Measurements from ENCODE around the gene OPRD1. TPM values are rescaled to one million over a fixed set of nuclear protein-coding genes. Genes with fewer than 3 reads are reported as not detected.

OPRD1 gene
- total and polyA plus RNA-seq, 2 donors (not counting 1 experiment from before 2014, with no cell fraction given) = not detected

GRCh38 chr1:28833381-28833780 lies 21.4 kb downstream of the OPRD1 start:
- H3K4me3 Mint-ChIP-seq = no peak overlapping the region
- no peaks in the 10 kb centered on the region for H3K4me1 Mint-ChIP-seq
- H2AFZ ChIP-seq (ENCODE audit: insufficient read depth, low read depth, low read length, poor library complexity, severe bottlenecking) = no peak overlapping the region
- intact Hi-C loops (cut with micrococcal nuclease) = no loop called here
- no peak overlapping the region for H3K27ac Mint-ChIP-seq
- peaks cover 0 to 3% (median 0%) of the 10 kb centered on the region in 4 experiments for H3K27me3 ChIP-seq (replicated peaks in 1 of 4; ENCODE audit: control extremely low read depth in 1 of 4, control insufficient read depth in 3 of 4, insufficient read depth in 4 of 4, low read length in 3 of 4)
- H3K4me1 ChIP-seq (ENCODE audit: control insufficient read depth in 2 of 2, insufficient read depth in 2 of 2, low read length in 2 of 2) = no peaks in the 10 kb centered on the region
- no peaks in the 10 kb centered on the region for H3K36me3 ChIP-seq (replicated peaks in 1 of 2; ENCODE audit: control extremely low read depth in 1 of 2, control insufficient read depth in 1 of 2, extremely low read depth in 1 of 2, insufficient read depth in 2 of 2, low read length in 1 of 2)
- ChIA-PET POLR2A (no interaction called here), CTCF (interaction anchor here (1.2 kb wide), 1 partner anchor 369 kb away, joined by 3 read pairs; no protein-coding TSS in a partner anchor)
- no peak overlapping the region for H3K4me3 ChIP-seq (ENCODE audit: control extremely low read depth in 1 of 5, extremely low read depth in 1 of 5, insufficient read depth in 1 of 5, low read depth in 2 of 5, low read length in 4 of 5)
- no peaks in the 10 kb centered on the region for H4K20me1 ChIP-seq (ENCODE audit: control insufficient read depth, insufficient read depth, low read length, poor library complexity, severe bottlenecking)
- H3K79me2 ChIP-seq (ENCODE audit: control insufficient read depth, insufficient read depth, low read length) = no peaks in the 10 kb centered on the region
- no peak overlapping the region for H3K4me2 ChIP-seq (replicated peaks; ENCODE audit: low read depth, low read length, poor library complexity, severe bottlenecking)
- no peaks in the 10 kb centered on the region for H3K9me3 ChIP-seq (ENCODE audit: control extremely low read depth in 1 of 3, control insufficient read depth in 2 of 3, insufficient read depth in 1 of 3, low read length in 2 of 3)
- H3K9me3 Mint-ChIP-seq (ENCODE audit: insufficient read depth) = no peaks in the 10 kb centered on the region
- no peak for TF ChIP-seq EZH2 (IDR thresholded peaks at IDR 0.05; ENCODE audit: borderline replicate concordance, insufficient read depth, low read depth, low read length, poor library complexity, severe bottlenecking)
- no peak for TF ChIP-seq CTCF (IDR thresholded peaks at IDR 0.05)
- H3K27ac ChIP-seq (ENCODE audit: low read length in 2 of 2) = no peak overlapping the region
- DNase-seq (no peak), ATAC-seq (ENCODE audit: low read depth) (no peak)
- H3K27me3 Mint-ChIP-seq = peaks cover 10% of the 10 kb centered on the region
- 90% methylated on average over 7 of the region's 7 CpGs for WGBS (ENCODE audit: insufficient coverage)
- no peak overlapping the region for H3K9ac ChIP-seq (ENCODE audit: low read length)

GRCh38 chr1:28835237-28835650 lies 23.3 kb downstream of the OPRD1 start:
- Histone ChIP-seq H3K4me1 (ENCODE audit: control insufficient read depth in 2 of 2, insufficient read depth in 2 of 2, low read length in 2 of 2) (no peaks in the 10 kb centered on the region), H3K4me3 (ENCODE audit: control extremely low read depth in 1 of 5, extremely low read depth in 1 of 5, insufficient read depth in 1 of 5, low read depth in 2 of 5, low read length in 4 of 5) (no peak overlapping the region), H2AFZ (ENCODE audit: insufficient read depth, low read depth, low read length, poor library complexity, severe bottlenecking) (no peak overlapping the region), H3K79me2 (ENCODE audit: control insufficient read depth, insufficient read depth, low read length) (no peaks in the 10 kb centered on the region), H3K27me3 (replicated peaks in 1 of 4; ENCODE audit: control extremely low read depth in 1 of 4, control insufficient read depth in 3 of 4, insufficient read depth in 4 of 4, low read length in 3 of 4) (peaks cover 0 to 3% (median 0%) of the 10 kb centered on the region in 4 experiments), H3K36me3 (replicated peaks in 1 of 2; ENCODE audit: control extremely low read depth in 1 of 2, control insufficient read depth in 1 of 2, extremely low read depth in 1 of 2, insufficient read depth in 2 of 2, low read length in 1 of 2) (no peaks in the 10 kb centered on the region), H4K20me1 (ENCODE audit: control insufficient read depth, insufficient read depth, low read length, poor library complexity, severe bottlenecking) (no peaks in the 10 kb centered on the region), H3K27ac (ENCODE audit: low read length in 2 of 2) (no peak overlapping the region), H3K4me2 (replicated peaks; ENCODE audit: low read depth, low read length, poor library complexity, severe bottlenecking) (no peak overlapping the region), H3K9ac (ENCODE audit: low read length) (no peak overlapping the region), H3K9me3 (ENCODE audit: control extremely low read depth in 1 of 3, control insufficient read depth in 2 of 3, insufficient read depth in 1 of 3, low read length in 2 of 3) (no peaks in the 10 kb centered on the region)
- ChIA-PET CTCF (no interaction called here), POLR2A (no interaction called here)
- Mint-ChIP-seq H3K27me3 (peaks cover 13% of the 10 kb centered on the region), H3K4me1 (no peaks in the 10 kb centered on the region), H3K9me3 (ENCODE audit: insufficient read depth) (no peaks in the 10 kb centered on the region), H3K4me3 (no peak overlapping the region), H3K27ac (no peak overlapping the region)
- no peak for DNase-seq
- ATAC-seq (ENCODE audit: low read depth) = no peak
- intact Hi-C loops (cut with micrococcal nuclease) = no loop called here
- WGBS (ENCODE audit: insufficient coverage) = 69% methylated on average over 3 of the region's 4 CpGs
- TF ChIP-seq EZH2 (IDR thresholded peaks at IDR 0.05; ENCODE audit: borderline replicate concordance, insufficient read depth, low read depth, low read length, poor library complexity, severe bottlenecking) (no peak), CTCF (IDR thresholded peaks at IDR 0.05) (no peak)

Measured in B cell (primary cell).